ENCODE measurements around the gene ADAMTSL5.

DNA sequence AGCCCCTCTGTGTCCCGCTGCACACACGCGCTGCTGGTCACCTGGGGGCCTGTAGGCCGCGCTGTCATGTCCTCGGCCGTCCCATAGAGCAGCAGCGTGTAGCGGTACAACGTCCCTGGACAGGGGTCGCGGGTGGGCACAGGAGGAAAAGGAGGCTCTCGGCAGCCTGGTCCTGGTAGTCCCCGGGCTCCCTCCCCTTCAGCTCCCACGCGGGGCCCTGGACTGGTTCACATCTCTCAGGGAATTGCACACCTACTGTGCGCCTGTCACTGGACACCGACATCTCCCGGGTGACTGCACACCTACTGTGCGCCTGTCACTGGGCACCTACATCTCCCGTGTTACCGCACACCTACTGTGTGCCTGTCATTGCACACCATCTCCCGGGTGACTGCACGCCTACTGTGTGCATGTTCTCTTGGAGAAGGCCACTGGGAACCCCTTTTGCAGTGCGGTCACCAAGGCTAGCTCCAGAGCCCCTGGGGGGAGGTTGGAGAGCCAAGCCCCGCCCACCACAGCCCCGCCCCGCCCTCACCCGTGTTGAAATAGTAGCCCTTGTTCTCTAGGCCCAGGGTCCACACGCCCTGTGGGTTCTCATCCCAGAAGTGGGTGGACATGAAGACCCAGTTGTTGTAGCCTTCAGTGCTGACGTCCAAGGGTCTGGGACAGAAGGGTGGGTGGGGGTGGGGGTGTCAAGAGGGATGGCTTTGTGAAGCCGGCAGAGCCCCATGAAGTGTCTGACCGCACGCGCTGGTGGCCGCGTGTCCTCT, 30.3 kb downstream of the ADAMTSL5 start:
- TF ChIP-seq, protein P1, sequence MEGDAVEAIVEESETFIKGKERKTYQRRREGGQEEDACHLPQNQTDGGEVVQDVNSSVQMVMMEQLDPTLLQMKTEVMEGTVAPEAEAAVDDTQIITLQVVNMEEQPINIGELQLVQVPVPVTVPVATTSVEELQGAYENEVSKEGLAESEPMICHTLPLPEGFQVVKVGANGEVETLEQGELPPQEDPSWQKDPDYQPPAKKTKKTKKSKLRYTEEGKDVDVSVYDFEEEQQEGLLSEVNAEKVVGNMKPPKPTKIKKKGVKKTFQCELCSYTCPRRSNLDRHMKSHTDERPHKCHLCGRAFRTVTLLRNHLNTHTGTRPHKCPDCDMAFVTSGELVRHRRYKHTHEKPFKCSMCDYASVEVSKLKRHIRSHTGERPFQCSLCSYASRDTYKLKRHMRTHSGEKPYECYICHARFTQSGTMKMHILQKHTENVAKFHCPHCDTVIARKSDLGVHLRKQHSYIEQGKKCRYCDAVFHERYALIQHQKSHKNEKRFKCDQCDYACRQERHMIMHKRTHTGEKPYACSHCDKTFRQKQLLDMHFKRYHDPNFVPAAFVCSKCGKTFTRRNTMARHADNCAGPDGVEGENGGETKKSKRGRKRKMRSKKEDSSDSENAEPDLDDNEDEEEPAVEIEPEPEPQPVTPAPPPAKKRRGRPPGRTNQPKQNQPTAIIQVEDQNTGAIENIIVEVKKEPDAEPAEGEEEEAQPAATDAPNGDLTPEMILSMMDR (IDR thresholded peaks at IDR 0.05), result no peak
- TF ChIP-seq POLR2A (IDR thresholded peaks at IDR 0.05), result no peak
